ENCODE data around the gene PNPLA7. TPM values are rescaled to one million over a fixed set of nuclear protein-coding genes. Genes with fewer than 3 reads are reported as not detected.

The PNPLA7 gene
- total RNA-seq, 1 donor from 2014 or later, result 3.9 TPM

- Mint-ChIP-seq H3K27me3 (ENCODE audit: unreplicated experiment) (peaks cover 5% of the 10 kb centered on the region), H3K4me3 (ENCODE audit: unreplicated experiment) (no peak overlapping the region), H3K9me3 (ENCODE audit: unreplicated experiment) (no peaks in the 10 kb centered on the region), H3K27ac (ENCODE audit: unreplicated experiment) (no peak overlapping the region), H3K36me3 (ENCODE audit: low read depth, unreplicated experiment) (peaks cover 5% of the 10 kb centered on the region), H3K4me1 (ENCODE audit: unreplicated experiment) (no peaks in the 10 kb centered on the region)
- no peak for DNase-seq (ENCODE audit: low spot score)
- TF ChIP-seq, protein P1, sequence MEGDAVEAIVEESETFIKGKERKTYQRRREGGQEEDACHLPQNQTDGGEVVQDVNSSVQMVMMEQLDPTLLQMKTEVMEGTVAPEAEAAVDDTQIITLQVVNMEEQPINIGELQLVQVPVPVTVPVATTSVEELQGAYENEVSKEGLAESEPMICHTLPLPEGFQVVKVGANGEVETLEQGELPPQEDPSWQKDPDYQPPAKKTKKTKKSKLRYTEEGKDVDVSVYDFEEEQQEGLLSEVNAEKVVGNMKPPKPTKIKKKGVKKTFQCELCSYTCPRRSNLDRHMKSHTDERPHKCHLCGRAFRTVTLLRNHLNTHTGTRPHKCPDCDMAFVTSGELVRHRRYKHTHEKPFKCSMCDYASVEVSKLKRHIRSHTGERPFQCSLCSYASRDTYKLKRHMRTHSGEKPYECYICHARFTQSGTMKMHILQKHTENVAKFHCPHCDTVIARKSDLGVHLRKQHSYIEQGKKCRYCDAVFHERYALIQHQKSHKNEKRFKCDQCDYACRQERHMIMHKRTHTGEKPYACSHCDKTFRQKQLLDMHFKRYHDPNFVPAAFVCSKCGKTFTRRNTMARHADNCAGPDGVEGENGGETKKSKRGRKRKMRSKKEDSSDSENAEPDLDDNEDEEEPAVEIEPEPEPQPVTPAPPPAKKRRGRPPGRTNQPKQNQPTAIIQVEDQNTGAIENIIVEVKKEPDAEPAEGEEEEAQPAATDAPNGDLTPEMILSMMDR (IDR thresholded peaks at IDR 0.05; ENCODE audit: unreplicated experiment), result no peak
These were observed 62.5 kb downstream of the PNPLA7 start for GRCh38 chr9:137487454-137488326.

DNA sequence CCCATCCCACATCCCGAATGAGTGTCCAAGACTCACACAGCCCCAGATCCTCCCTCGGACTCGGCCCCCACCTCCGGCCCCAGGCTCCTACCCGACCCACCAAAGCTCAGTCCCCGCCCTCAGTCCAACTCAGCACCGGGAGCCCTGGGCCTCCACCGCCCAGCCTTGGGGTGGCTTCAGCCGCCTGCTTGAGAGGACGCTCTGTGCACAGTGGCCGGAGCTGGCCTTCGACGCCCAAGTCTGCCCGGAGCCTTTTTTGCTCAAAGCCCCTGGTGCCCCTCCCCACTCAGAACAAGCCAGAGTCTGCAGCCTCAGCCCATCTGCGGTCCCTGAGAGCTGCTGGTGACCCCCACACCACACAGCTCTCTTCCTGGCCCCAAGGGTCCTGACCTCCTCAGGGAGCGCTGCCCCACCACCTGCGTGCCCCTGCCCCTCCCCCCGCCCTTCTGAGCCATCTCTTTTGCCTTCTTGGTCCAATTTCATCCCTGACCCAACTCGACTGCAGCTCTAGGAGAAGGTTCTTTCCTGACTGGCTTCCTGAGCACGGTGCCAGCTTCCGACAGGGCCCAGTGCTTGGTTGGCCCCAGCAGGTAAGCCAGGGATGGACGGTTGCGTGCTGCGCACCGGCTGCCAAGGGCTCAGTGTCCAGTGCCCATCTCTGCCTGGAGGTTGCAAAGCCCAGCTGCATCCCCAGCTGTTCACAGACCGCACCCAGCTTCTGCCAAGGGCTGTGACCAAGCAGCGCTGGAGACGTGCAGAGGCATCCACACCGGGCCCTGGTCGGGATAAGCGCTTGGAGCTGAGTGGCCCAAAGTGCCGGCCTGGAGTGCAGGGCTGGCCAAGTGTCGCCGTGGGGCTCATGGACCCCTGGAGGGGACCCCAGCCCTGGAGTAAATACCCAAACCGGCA, 63.4 kb downstream of the PNPLA7 start:
- TF ChIP-seq, protein P1 (IDR thresholded peaks at IDR 0.05; ENCODE audit: unreplicated experiment), result no peak
- Mint-ChIP-seq H3K4me3 (ENCODE audit: unreplicated experiment) (no peak overlapping the region), H3K4me1 (ENCODE audit: unreplicated experiment) (no peaks in the 10 kb centered on the region), H3K9me3 (ENCODE audit: unreplicated experiment) (no peaks in the 10 kb centered on the region), H3K27me3 (ENCODE audit: unreplicated experiment) (peaks cover 5% of the 10 kb centered on the region), H3K36me3 (ENCODE audit: low read depth, unreplicated experiment) (peaks cover 5% of the 10 kb centered on the region), H3K27ac (ENCODE audit: unreplicated experiment) (no peak overlapping the region)
- no peak for DNase-seq (ENCODE audit: low spot score)

DNA sequence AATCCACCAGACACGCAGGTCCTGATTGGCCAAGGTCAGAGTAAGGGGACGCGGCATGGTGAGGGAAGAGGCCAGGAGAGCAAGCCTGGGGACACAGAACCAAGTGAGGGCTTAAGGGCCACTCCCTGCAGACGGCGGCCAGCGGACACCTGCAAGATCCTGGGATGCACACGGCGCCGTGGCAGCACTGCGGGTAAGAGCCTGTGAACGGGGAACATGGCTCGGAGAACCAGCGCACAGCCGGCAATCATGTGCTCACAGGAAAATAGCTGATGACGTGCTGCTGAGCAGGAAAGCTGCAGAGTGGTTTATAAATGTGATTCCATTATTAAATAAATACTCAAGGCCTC, 64.1 kb downstream of the PNPLA7 start:
- DNase-seq (ENCODE audit: low spot score), result no peak
- Mint-ChIP-seq H3K36me3 (ENCODE audit: low read depth, unreplicated experiment) (peaks cover 2% of the 10 kb centered on the region), H3K27me3 (ENCODE audit: unreplicated experiment) (peaks cover 3% of the 10 kb centered on the region), H3K9me3 (ENCODE audit: unreplicated experiment) (no peaks in the 10 kb centered on the region), H3K4me3 (ENCODE audit: unreplicated experiment) (no peak overlapping the region), H3K27ac (ENCODE audit: unreplicated experiment) (no peak overlapping the region), H3K4me1 (ENCODE audit: unreplicated experiment) (no peaks in the 10 kb centered on the region)
- TF ChIP-seq, protein P1 (IDR thresholded peaks at IDR 0.05; ENCODE audit: unreplicated experiment), result no peak

DNA sequence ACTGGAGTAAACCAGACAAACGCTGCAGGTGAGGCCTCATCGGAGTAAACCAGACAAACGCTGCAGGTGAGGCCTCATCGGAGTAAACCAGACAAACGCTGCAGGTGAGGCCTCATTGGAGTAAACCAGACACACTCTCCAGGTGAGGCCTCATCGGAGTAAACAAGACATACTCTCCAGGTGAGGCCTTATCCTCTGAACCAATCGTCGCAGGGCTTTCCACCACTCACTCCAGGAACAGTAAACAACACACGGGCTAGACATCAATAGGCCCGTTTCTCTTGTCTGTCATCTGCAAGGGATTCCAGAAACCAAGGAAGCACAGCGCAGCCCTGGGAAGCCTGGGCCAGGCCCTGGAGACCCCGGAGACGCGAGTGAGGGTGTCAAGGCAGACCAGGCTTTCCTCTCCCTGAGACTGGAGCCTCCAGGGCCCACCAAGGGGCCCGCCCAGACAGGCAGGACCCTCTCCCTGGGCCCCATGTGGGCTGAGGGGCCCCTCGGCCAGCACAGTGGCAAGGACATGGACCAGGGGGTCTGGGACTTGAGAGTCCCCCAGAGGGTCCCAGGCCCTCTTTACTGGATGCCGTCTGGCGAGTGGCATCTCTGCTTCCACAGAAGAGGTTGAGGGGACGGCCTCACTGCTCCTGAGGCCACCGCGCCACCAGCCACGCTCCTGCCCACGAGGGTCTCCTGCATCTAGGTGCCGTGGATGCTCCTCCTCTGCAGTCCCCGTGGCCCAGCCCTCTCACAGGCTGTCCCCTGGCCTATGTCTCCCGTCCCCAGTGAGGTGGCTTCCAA, 64.7 kb downstream of the PNPLA7 start:
- Mint-ChIP-seq H3K9me3 (ENCODE audit: unreplicated experiment) (no peaks in the 10 kb centered on the region), H3K4me1 (ENCODE audit: unreplicated experiment) (no peaks in the 10 kb centered on the region), H3K4me3 (ENCODE audit: unreplicated experiment) (no peak overlapping the region), H3K27me3 (ENCODE audit: unreplicated experiment) (peaks cover 2% of the 10 kb centered on the region), H3K27ac (ENCODE audit: unreplicated experiment) (no peak overlapping the region), H3K36me3 (ENCODE audit: low read depth, unreplicated experiment) (no peaks in the 10 kb centered on the region)
- TF ChIP-seq, protein P1 (IDR thresholded peaks at IDR 0.05; ENCODE audit: unreplicated experiment), result no peak
- DNase-seq (ENCODE audit: low spot score), result no peak
